Caco-2 (cell line): Measurements from ENCODE around the gene PMEL. TPM values are rescaled to one million over a fixed set of nuclear protein-coding genes. Genes with fewer than 3 reads are reported as not detected.

Source experiments
- BruUV-seq: library from RNA; stranded (reverse); fragments of 400-500 nt; replicated peaks from 2 replicates; lab custom pipeline; 2021; lab: Mats Ljungman, UMichigan
- CTCF ChIA-PET: fragments of 300-600 bp; sonication (Branson Sonifier 250); formaldehyde crosslinking; loops from one replicate; lab custom pipeline; 2022; ENCODE audit warnings: antibody characterized with exemption; lab: Charles Lee
- POLR2A ChIA-PET: fragments of 300-600 bp; sonication (Branson Sonifier 250); formaldehyde crosslinking; loops from one replicate; lab custom pipeline; 2022; ENCODE audit warnings: antibody characterized with exemption; lab: Charles Lee
- DNase-seq, 2 experiments: peaks; one replicate each; pipeline versions ENCODE4 v3.0.0 to v3.0.0-alpha.2; 2020 to 2022
- H3K27me3 ChIP-seq: replicated peaks from 2 replicates; pipeline ENCODE4 v1.6.0; 2011; ENCODE audit warnings: low read length; ENCODE audit not compliant: control insufficient read depth, insufficient read depth
- H3K36me3 ChIP-seq: 2 replicates; pipeline ENCODE4 v1.5.1; 2011; ENCODE audit warnings: low read length; ENCODE audit not compliant: control insufficient read depth, insufficient read depth
- H3K4me1 ChIP-seq: fragments of 250-450 bp; sonication (Bioruptor Pico); 2 replicates; pipeline ENCODE4 v1.5.1; 2020; ENCODE audit warnings: mild to moderate bottlenecking
- H3K4me3 ChIP-seq: 2 replicates; pipeline ENCODE4 v1.5.1; 2011; ENCODE audit warnings: low read depth, mild to moderate bottlenecking, control low read depth, low read length
- H3K9me3 ChIP-seq: fragments of 250-450 bp; sonication (Bioruptor Pico); 2 replicates; pipeline ENCODE4 v1.5.1; 2020; ENCODE audit warnings: mild to moderate bottlenecking, moderate library complexity
- H3K27ac Mint-ChIP-seq: one replicate; pipeline ENCODE4 v1.8.0; 2022; ENCODE audit warnings: mixed read lengths; ENCODE audit not compliant: unreplicated experiment
- H3K27me3 Mint-ChIP-seq: one replicate; pipeline ENCODE4 v1.8.0; 2022; ENCODE audit warnings: mixed read lengths; ENCODE audit not compliant: insufficient read depth, unreplicated experiment
- H3K36me3 Mint-ChIP-seq: one replicate; pipeline ENCODE4 v1.8.0; 2022; ENCODE audit warnings: mild to moderate bottlenecking, mixed read lengths; ENCODE audit not compliant: insufficient read depth, unreplicated experiment
- H3K4me1 Mint-ChIP-seq: one replicate; pipeline ENCODE4 v1.8.0; 2022; ENCODE audit warnings: low read depth, mixed read lengths; ENCODE audit not compliant: unreplicated experiment
- H3K4me3 Mint-ChIP-seq: one replicate; pipeline ENCODE4 v1.8.0; 2022; ENCODE audit warnings: mild to moderate bottlenecking, moderate library complexity, mixed read lengths; ENCODE audit not compliant: unreplicated experiment
- H3K9me3 Mint-ChIP-seq: one replicate; pipeline ENCODE4 v1.8.0; 2022; ENCODE audit warnings: mixed read lengths; ENCODE audit not compliant: unreplicated experiment
- intact Hi-C: fragments of 100-400 bp; cut with micrococcal nuclease; formaldehyde crosslinking; loops from one replicate; pipeline ENCODE4 v1.10.0; 2022; ENCODE audit not compliant: unreplicated experiment
- total RNA-seq: library from RNA; stranded (reverse); gene quantifications from 2 replicates; pipeline ENCODE4 v1.2.3, GENCODE V29; 2022
- TF ChIP-seq, protein P1 (sequence below), 2 experiments: fragments of 200-600 bp in 1 of 2; IDR thresholded peaks; 1 replicate in 1 of 2; 2 replicates in 1 of 2; pipeline versions ENCODE4 v1.5.1 to v1.8.0; 2011 to 2022; ENCODE audit warnings: antibody characterized with exemption in 1 of 2, control low read depth in 1 of 2, inconsistent platforms in 1 of 2, low read depth in 1 of 2, low read length in 1 of 2, mild to moderate bottlenecking in 1 of 2, moderate library complexity in 1 of 2; ENCODE audit not compliant: insufficient read depth in 1 of 2, severe bottlenecking in 1 of 2, unreplicated experiment in 1 of 2

Gene PMEL
- total RNA-seq, 1 experiment from 2014 or later: 9.7 TPM

DNA sequence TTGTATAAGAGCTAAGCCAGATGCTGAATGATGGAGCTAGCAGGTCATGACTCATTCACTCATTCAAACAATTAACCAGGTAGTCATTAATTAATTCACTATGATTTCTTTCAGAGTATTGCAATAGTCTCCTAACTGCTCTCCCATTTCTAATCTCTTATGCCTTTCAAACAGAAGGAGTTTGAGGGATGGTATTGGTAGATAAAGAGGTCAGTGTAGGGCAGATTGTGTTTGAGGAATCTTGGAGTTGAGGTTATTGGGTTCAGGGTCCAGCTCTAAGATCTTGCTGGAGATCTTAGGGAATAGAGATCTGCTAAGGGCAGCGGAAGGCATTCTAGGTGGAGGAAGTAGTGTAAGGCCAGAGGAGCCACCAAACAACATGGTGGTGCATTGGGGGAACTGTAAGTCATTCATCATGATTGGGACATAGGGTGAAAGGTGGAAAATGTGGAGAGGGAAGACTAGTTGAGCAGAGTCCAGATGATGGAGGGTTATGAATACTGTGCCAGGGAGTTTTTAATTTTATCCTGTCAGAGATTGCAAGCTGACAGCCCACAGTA, 23.2 kb downstream of the PMEL start:
- H3K27ac Mint-ChIP-seq: peak overlapping the region; percentile 5
- H3K27me3 Mint-ChIP-seq: no peaks in the 10 kb centered on the region
- H3K27me3 ChIP-seq: no peaks in the 10 kb centered on the region
- peaks cover 16% of the 10 kb centered on the region for H3K4me1 Mint-ChIP-seq
- H3K4me3 ChIP-seq: no peak overlapping the region
- CTCF ChIA-PET: interaction anchor here (1.1 to 1.2 kb wide), 3 partner anchors 12 to 204 kb away, joined by 3 to 4 read pairs (median 3); no protein-coding TSS in a partner anchor
- TF ChIP-seq, protein P1, sequence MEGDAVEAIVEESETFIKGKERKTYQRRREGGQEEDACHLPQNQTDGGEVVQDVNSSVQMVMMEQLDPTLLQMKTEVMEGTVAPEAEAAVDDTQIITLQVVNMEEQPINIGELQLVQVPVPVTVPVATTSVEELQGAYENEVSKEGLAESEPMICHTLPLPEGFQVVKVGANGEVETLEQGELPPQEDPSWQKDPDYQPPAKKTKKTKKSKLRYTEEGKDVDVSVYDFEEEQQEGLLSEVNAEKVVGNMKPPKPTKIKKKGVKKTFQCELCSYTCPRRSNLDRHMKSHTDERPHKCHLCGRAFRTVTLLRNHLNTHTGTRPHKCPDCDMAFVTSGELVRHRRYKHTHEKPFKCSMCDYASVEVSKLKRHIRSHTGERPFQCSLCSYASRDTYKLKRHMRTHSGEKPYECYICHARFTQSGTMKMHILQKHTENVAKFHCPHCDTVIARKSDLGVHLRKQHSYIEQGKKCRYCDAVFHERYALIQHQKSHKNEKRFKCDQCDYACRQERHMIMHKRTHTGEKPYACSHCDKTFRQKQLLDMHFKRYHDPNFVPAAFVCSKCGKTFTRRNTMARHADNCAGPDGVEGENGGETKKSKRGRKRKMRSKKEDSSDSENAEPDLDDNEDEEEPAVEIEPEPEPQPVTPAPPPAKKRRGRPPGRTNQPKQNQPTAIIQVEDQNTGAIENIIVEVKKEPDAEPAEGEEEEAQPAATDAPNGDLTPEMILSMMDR (IDR thresholded peaks at IDR 0.05; ENCODE audit: insufficient read depth in 1 of 2, low read depth in 1 of 2, low read length in 1 of 2, severe bottlenecking in 1 of 2, unreplicated experiment in 1 of 2): no peak
- peaks cover 26% of the 10 kb centered on the region for H3K4me1 ChIP-seq
- no TSS peak for BruUV-seq
- no peaks in the 10 kb centered on the region for H3K9me3 Mint-ChIP-seq
- H3K36me3 Mint-ChIP-seq: no peaks in the 10 kb centered on the region
- intact Hi-C loops: loop anchor here (2.0 kb wide), 1 partner anchor 14 kb away; no protein-coding TSS in a partner anchor
- H3K9me3 ChIP-seq: no peaks in the 10 kb centered on the region
- H3K36me3 ChIP-seq: no peaks in the 10 kb centered on the region
- no peak overlapping the region for H3K4me3 Mint-ChIP-seq
- peak in 1 of 2 experiments; percentile 45 for DNase-seq
- POLR2A ChIA-PET: interaction anchor here (1.0 kb wide), 1 partner anchor 31 kb away, joined by 3 read pairs; the partner anchor contains the start of gene RAB5B

DNA sequence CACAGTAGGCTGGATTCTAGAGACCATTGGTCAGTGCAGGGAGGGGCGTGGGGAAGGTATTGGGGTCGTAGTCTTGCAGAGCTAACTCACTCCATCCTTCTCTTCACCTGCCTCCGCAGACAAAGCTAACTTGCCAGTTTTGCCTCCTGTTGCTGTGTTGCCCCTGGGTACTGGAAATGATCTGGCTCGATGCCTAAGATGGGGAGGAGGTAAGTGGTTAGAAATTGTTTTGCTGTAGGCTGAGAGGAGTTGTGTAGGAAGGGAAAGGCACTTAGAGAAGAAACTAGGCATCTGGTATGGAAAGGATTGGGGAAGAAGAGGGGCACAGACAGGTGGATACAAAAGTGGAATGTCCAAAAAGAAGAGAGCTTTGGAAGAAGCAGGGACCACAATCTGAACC, 23.8 kb downstream of the PMEL start:
- H3K27ac Mint-ChIP-seq: peak overlapping the region; percentile 5
- CTCF ChIA-PET: interaction anchor here (1.1 to 1.2 kb wide), 3 partner anchors 12 to 204 kb away, joined by 3 to 4 read pairs (median 3); no protein-coding TSS in a partner anchor
- no TSS peak for BruUV-seq
- H3K27me3 Mint-ChIP-seq: no peaks in the 10 kb centered on the region
- TF ChIP-seq, protein P1 (IDR thresholded peaks at IDR 0.05; ENCODE audit: insufficient read depth in 1 of 2, low read depth in 1 of 2, low read length in 1 of 2, severe bottlenecking in 1 of 2, unreplicated experiment in 1 of 2): no peak
- H3K4me1 Mint-ChIP-seq: peaks cover 16% of the 10 kb centered on the region
- peaks cover 26% of the 10 kb centered on the region for H3K4me1 ChIP-seq
- no peak for DNase-seq
- no peak overlapping the region for H3K4me3 Mint-ChIP-seq
- intact Hi-C loops: loop anchor here (2.0 kb wide), 1 partner anchor 15 kb away; no protein-coding TSS in a partner anchor
- POLR2A ChIA-PET: interaction anchor here (1.0 kb wide), 1 partner anchor 32 kb away, joined by 3 read pairs; the partner anchor contains the start of gene RAB5B
- H3K9me3 Mint-ChIP-seq: no peaks in the 10 kb centered on the region
- no peaks in the 10 kb centered on the region for H3K36me3 ChIP-seq
- no peak overlapping the region for H3K4me3 ChIP-seq
- no peaks in the 10 kb centered on the region for H3K9me3 ChIP-seq
- H3K36me3 Mint-ChIP-seq: no peaks in the 10 kb centered on the region
- H3K27me3 ChIP-seq: no peaks in the 10 kb centered on the region

- H3K27ac Mint-ChIP-seq: no peak overlapping the region
- Histone ChIP-seq H3K4me1 (peaks cover 26% of the 10 kb centered on the region), H3K9me3 (no peaks in the 10 kb centered on the region), H3K4me3 (no peak overlapping the region), H3K36me3 (no peaks in the 10 kb centered on the region), H3K27me3 (no peaks in the 10 kb centered on the region)
- no peak overlapping the region for H3K4me3 Mint-ChIP-seq
- H3K9me3 Mint-ChIP-seq: no peaks in the 10 kb centered on the region
- H3K27me3 Mint-ChIP-seq: no peaks in the 10 kb centered on the region
- peaks cover 16% of the 10 kb centered on the region for H3K4me1 Mint-ChIP-seq
- TF ChIP-seq, protein P1 (IDR thresholded peaks at IDR 0.05; ENCODE audit: insufficient read depth in 1 of 2, low read depth in 1 of 2, low read length in 1 of 2, severe bottlenecking in 1 of 2, unreplicated experiment in 1 of 2): peak; percentile 79 to 92
- intact Hi-C loops: loop anchor here (1.0 kb wide), 2 partner anchors 10 to 201 kb away; no protein-coding TSS in a partner anchor
- CTCF ChIA-PET: interaction anchor here (0.6 to 2.4 kb wide), 15 partner anchors 8 to 292 kb away, joined by 3 to 11 read pairs (median 5); partner anchors contain the start of genes DNAJC14, ORMDL2, RAB5B and SARNP
- no TSS peak for BruUV-seq
- peak; percentile 84 to 87 for DNase-seq
- POLR2A ChIA-PET: interaction anchor here (0.5 to 0.6 kb wide), 2 partner anchors 56 to 211 kb away, joined by 3 to 5 read pairs; no protein-coding TSS in a partner anchor
- no peaks in the 10 kb centered on the region for H3K36me3 Mint-ChIP-seq
Measured at GRCh38 chr12:55940065-55940732, 25.6 kb downstream of the PMEL start.
